OCI-M2 (cell line): Measurements from ENCODE around the gene USP10.
A peak's percentile ranks its signal among the peaks of the same experiment; 100 is the strongest.
"Not testable (repeated sequence)": the region's sequence is repeated elsewhere in the genome, so short reads cannot be mapped to it uniquely, and the experiment has no call there.

ENCODE experiments used
- DNase-seq: peaks from one replicate; lab custom pipeline; 2025; ENCODE audit not compliant: unreplicated experiment; lab: John Stamatoyannopoulos, UW

The USP10 gene

GRCh38 chr16:84746231-84746630, 46.4 kb downstream of the USP10 start:
- no peak for DNase-seq

- DNase-seq: no peak
Measured at GRCh38 chr16:84746875-84747274, 47.1 kb downstream of the USP10 start.

- not testable (repeated sequence) for DNase-seq
Measured at GRCh38 chr16:84748247-84748646, 48.4 kb downstream of the USP10 start.

- no peak for DNase-seq
Measured at GRCh38 chr16:84749072-84749471, 49.3 kb downstream of the USP10 start.

- no peak for DNase-seq
Measured at GRCh38 chr16:84749815-84750214, 50.0 kb downstream of the USP10 start.

- DNase-seq: no peak
Measured at GRCh38 chr16:84750575-84750974, 50.8 kb downstream of the USP10 start.

GRCh38 chr16:84751241-84751640, 51.4 kb downstream of the USP10 start:
- no peak for DNase-seq

- no peak for DNase-seq
Measured at GRCh38 chr16:84751947-84752346, 52.1 kb downstream of the USP10 start.

- DNase-seq: no peak
Measured at GRCh38 chr16:84752600-84752999, 52.8 kb downstream of the USP10 start.

GRCh38 chr16:84753412-84754326, 53.9 kb downstream of the USP10 start:
- DNase-seq: no peak

- peak; percentile 5 for DNase-seq
Measured at GRCh38 chr16:84754353-84754856, 54.6 kb downstream of the USP10 start.

- DNase-seq: no peak
Measured at GRCh38 chr16:84754956-84755672, 55.3 kb downstream of the USP10 start.

- DNase-seq: no peak
Measured at GRCh38 chr16:84756830-84757229, 57.0 kb downstream of the USP10 start.

- DNase-seq: no peak
Measured at GRCh38 chr16:84758627-84759026, 58.8 kb downstream of the USP10 start.

- no peak for DNase-seq
Measured at GRCh38 chr16:84759061-84759460, 59.3 kb downstream of the USP10 start.

- no peak for DNase-seq
Measured at GRCh38 chr16:84759906-84760305, 60.1 kb downstream of the USP10 start.

GRCh38 chr16:84761448-84762368, 61.9 kb downstream of the USP10 start:
- DNase-seq: no peak

- DNase-seq: no peak
Measured at GRCh38 chr16:84763164-84763563, 63.4 kb downstream of the USP10 start.

- no peak for DNase-seq
Measured at GRCh38 chr16:84763629-84764028, 63.8 kb downstream of the USP10 start.

- no peak for DNase-seq
Measured at GRCh38 chr16:84764970-84765369, 65.2 kb downstream of the USP10 start.
